IMR-90 (cell line): ENCODE measurements around the gene DNTTIP2. TPM values are rescaled to one million over a fixed set of nuclear protein-coding genes. Genes with fewer than 3 reads are reported as not detected.

Source experiments
- ATAC-seq: fragments of 200-7000 bp; cut with Tn5 transposase; 2 replicates; pipeline ENCODE4 v1.9.1; 2020; ENCODE audit warnings: low read depth, mild to moderate bottlenecking, moderate library complexity
- BruUV-seq: library from RNA; stranded (reverse); fragments of 400-500 nt; replicated peaks from 2 replicates; lab custom pipeline; 2021; lab: Mats Ljungman, UMichigan
- CTCF ChIA-PET: fragments of 300-600 bp; formaldehyde crosslinking; extraction: SDS; loops from one replicate; lab custom pipeline; 2021; ENCODE audit warnings: antibody characterized with exemption; lab: Yijun Ruan, JAX
- POLR2A ChIA-PET: fragments of 300-600 bp; sonication (Branson Sonifier 250); formaldehyde crosslinking; loops from one replicate; lab custom pipeline; 2022; ENCODE audit warnings: antibody characterized with exemption; ENCODE audit not compliant: unreplicated experiment; lab: Charles Lee
- DNase-seq: peaks from one replicate; pipeline ENCODE4 v3.0.0; 2013
- H2AFZ ChIP-seq: replicated peaks from 2 replicates; pipeline ENCODE3; 2013; ENCODE audit warnings: low read length, mild to moderate bottlenecking; ENCODE audit not compliant: poor library complexity
- H2AK5ac ChIP-seq: 2 replicates; pipeline ENCODE4 v1.6.1; 2013; ENCODE audit warnings: low read depth, low read length, inconsistent platforms
- H2AK9ac ChIP-seq: replicated peaks from 2 replicates; pipeline ENCODE3; 2013; ENCODE audit warnings: mild to moderate bottlenecking, low read depth, low read length, moderate library complexity; ENCODE audit not compliant: poor library complexity
- H2BK120ac ChIP-seq: 2 replicates; pipeline ENCODE4 v1.6.1; 2013; ENCODE audit warnings: low read depth, low read length, inconsistent platforms
- H2BK15ac ChIP-seq: 3 replicates; pipeline ENCODE4 v1.6.1; 2013; ENCODE audit warnings: low read depth, low read length, inconsistent platforms
- H2BK20ac ChIP-seq: 2 replicates; pipeline ENCODE4 v1.6.1; 2013; ENCODE audit warnings: low read depth, mild to moderate bottlenecking, inconsistent platforms, low read length, moderate library complexity
- H2BK5ac ChIP-seq: 2 replicates; pipeline ENCODE4 v1.6.1; 2013; ENCODE audit warnings: mild to moderate bottlenecking, low read depth, low read length, inconsistent platforms; ENCODE audit not compliant: poor library complexity, severe bottlenecking
- H3K14ac ChIP-seq: replicated peaks from 2 replicates; pipeline ENCODE4 v1.6.1; 2013; ENCODE audit warnings: low read depth, low read length, inconsistent platforms
- H3K18ac ChIP-seq: 2 replicates; pipeline ENCODE4 v1.6.1; 2013; ENCODE audit warnings: low read depth, low read length, control low read depth
- H3K23ac ChIP-seq: 2 replicates; pipeline ENCODE4 v1.6.1; 2013; ENCODE audit warnings: low read depth, low read length, inconsistent platforms
- H3K27ac ChIP-seq: 2 replicates; pipeline ENCODE4 v1.5.1; 2013; ENCODE audit warnings: mild to moderate bottlenecking, control low read depth, low read length; ENCODE audit not compliant: insufficient read depth
- H3K27me3 ChIP-seq: 2 replicates; pipeline ENCODE4 v1.6.1; 2013; ENCODE audit warnings: low read length; ENCODE audit not compliant: control insufficient read depth, insufficient read depth
- H3K36me3 ChIP-seq: 2 replicates; pipeline ENCODE4 v1.6.1; 2013; ENCODE audit warnings: low read length, mixed read lengths; ENCODE audit not compliant: control insufficient read depth, insufficient read depth
- H3K4ac ChIP-seq: 2 replicates; pipeline ENCODE4 v1.6.1; 2013; ENCODE audit warnings: low read depth, low read length, inconsistent platforms
- H3K4me1 ChIP-seq: 2 replicates; pipeline ENCODE4 v1.6.1; 2013; ENCODE audit warnings: low read length, mixed read lengths; ENCODE audit not compliant: control insufficient read depth, insufficient read depth
- H3K4me2 ChIP-seq: 2 replicates; pipeline ENCODE4 v1.6.1; 2013; ENCODE audit warnings: low read depth, mild to moderate bottlenecking, control low read depth, low read length, moderate library complexity
- H3K4me3 ChIP-seq: 2 replicates; pipeline ENCODE4 v1.5.1; 2013; ENCODE audit warnings: low read depth, mild to moderate bottlenecking, control low read depth, low read length, moderate library complexity; ENCODE audit not compliant: insufficient read depth
- H3K56ac ChIP-seq: 2 replicates; pipeline ENCODE4 v1.6.1; 2013; ENCODE audit warnings: low read length, inconsistent platforms; ENCODE audit not compliant: insufficient read depth; ENCODE audit errors: extremely low read depth
- H3K79me1 ChIP-seq, 2 experiments: 2 replicates each; pipeline ENCODE4 v1.6.1; 2013; ENCODE audit warnings: low read length in 2 of 2, inconsistent platforms in 1 of 2, low read depth in 1 of 2
- H3K9ac ChIP-seq: 2 replicates; pipeline ENCODE4 v1.6.1; 2013; ENCODE audit warnings: low read depth, low read length, control low read depth
- H3K9me1 ChIP-seq: 2 replicates; pipeline ENCODE4 v1.6.1; 2013; ENCODE audit warnings: low read length, inconsistent platforms; ENCODE audit not compliant: insufficient read depth
- H3K9me3 ChIP-seq: 2 replicates; pipeline ENCODE4 v1.6.1; 2013; ENCODE audit warnings: low read length; ENCODE audit not compliant: control insufficient read depth, insufficient read depth
- H4K20me1 ChIP-seq: 2 replicates; pipeline ENCODE4 v1.6.1; 2013; ENCODE audit warnings: low read length, inconsistent platforms; ENCODE audit not compliant: insufficient read depth
- H4K5ac ChIP-seq: 2 replicates; pipeline ENCODE4 v1.6.1; 2013; ENCODE audit warnings: mild to moderate bottlenecking, low read depth, low read length, control low read depth
- H4K8ac ChIP-seq, 2 experiments: 2 replicates each; pipeline ENCODE4 v1.6.1; 2013; ENCODE audit warnings: low read depth in 2 of 2, low read length in 2 of 2, control low read depth in 1 of 2, inconsistent platforms in 1 of 2
- H4K91ac ChIP-seq: 2 replicates; pipeline ENCODE4 v1.6.1; 2013; ENCODE audit warnings: low read depth, low read length, inconsistent platforms; ENCODE audit not compliant: insufficient read depth
- MAFK ChIP-seq: IDR thresholded peaks from 2 replicates; pipeline ENCODE4 v1.6.1; 2012; ENCODE audit warnings: low read depth, low read length, improper control_type of control experiment
- NFE2L2 ChIP-seq: fragments of 150-350 bp; IDR thresholded peaks from 2 replicates; pipeline ENCODE4 v1.6.1; 2016; ENCODE audit warnings: low read depth, mild to moderate bottlenecking, low read length
- POLR2A ChIP-seq: IDR thresholded peaks from 2 replicates; pipeline ENCODE4 v1.6.1; 2012; ENCODE audit warnings: mild to moderate bottlenecking, low read depth, low read length
- USF2 ChIP-seq: fragments of 150-350 bp; IDR thresholded peaks from 2 replicates; pipeline ENCODE4 v1.6.1; 2017; ENCODE audit warnings: mild to moderate bottlenecking, antibody characterized with exemption, low read length, low read depth
- WGBS, 2 experiments: methylation state at CpG; one replicate each; pipeline versions ENCODE4 v1.1.5 to v1.1.7; 2013; ENCODE audit warnings: missing lambda C conversion rate in 2 of 2; ENCODE audit not compliant: insufficient read length in 1 of 2; ENCODE audit errors: extremely low coverage in 2 of 2; 5-methylcytosine and 5-hydroxymethylcytosine counted together
- dilution Hi-C: fragments of 300-500 bp; cut with HindIII; formaldehyde crosslinking; loops from one replicate; pipeline ENCODE4 v1.14.3; 2018; ENCODE audit warnings: low sequenced_read_pairs; ENCODE audit not compliant: unreplicated experiment
- in situ Hi-C: fragments of 300-500 bp; cut with MboI; formaldehyde crosslinking; loops from 3 replicates; pipeline ENCODE4 v1.14.3; 2019; ENCODE audit warnings: low sequenced_read_pairs, inconsistent platforms, mixed read lengths
- intact Hi-C: fragments of 100-400 bp; cut with micrococcal nuclease; formaldehyde crosslinking; loops from 2 replicates; pipeline ENCODE4 v1.10.0; 2022
- polyA plus RNA-seq, 3 experiments: library from polyadenylated mRNA; depleted of rRNA; stranded (reverse); fragments of >200 nt; gene quantifications; 2 replicates each; pipeline ENCODE4 v1.2.3, GENCODE V29; 2012; ENCODE audit warnings: low replicate concordance in 1 of 3
- total RNA-seq: library from RNA; depleted of rRNA; stranded (reverse); fragments of >200 nt; gene quantifications from 2 replicates; pipeline ENCODE4 v1.2.3, GENCODE V29; 2012

DNTTIP2 gene
- total and polyA plus RNA-seq, 2 of the 4 experiments (the other 2 are of a cell fraction) = 14.2 to 24.4 TPM

- Histone ChIP-seq H2BK15ac (no peak overlapping the region), H4K8ac (no peak overlapping the region), H3K4me3 (peak overlapping the region; percentile 74), H2AFZ (no peak overlapping the region), H3K14ac (peak overlapping the region; percentile 12; the same call in 1 of the 2 replicates), H2BK20ac (no peak overlapping the region), H4K91ac (no peak overlapping the region), H2BK5ac (peak overlapping the region; percentile 34), H2AK5ac (no peak overlapping the region; the same call in 1 of the 2 replicates), H4K20me1 (peaks cover 47% of the 10 kb centered on the region; the same call in 1 of the 2 replicates), H3K4me1 (peaks cover 4% of the 10 kb centered on the region), H2BK120ac (no peak overlapping the region), H4K5ac (no peak overlapping the region), H3K23ac (peak overlapping the region; percentile 97; the same call in 1 of the 2 replicates), H3K4me2 (peak overlapping the region; percentile 96), H2AK9ac (no peak overlapping the region), H3K56ac (no peak overlapping the region), H3K27me3 (no peaks in the 10 kb centered on the region), H3K9me3 (no peaks in the 10 kb centered on the region), H3K9me1 (peaks cover 3% of the 10 kb centered on the region; the same call in 1 of the 2 replicates), H3K4ac (0 out of 2 replicates have a peak overlapping the region, but pooled peaks have one; percentile 27), H3K36me3 (no peaks in the 10 kb centered on the region), H3K27ac (peak overlapping the region; percentile 4; the same call in 1 of the 2 replicates), H3K9ac (peak overlapping the region; percentile 44), H3K79me1 (peaks cover 3 to 51% of the 10 kb centered on the region in 2 experiments; a peak in 2 of 4 replicates), H3K18ac (peak overlapping the region; percentile 21; the same call in 1 of the 2 replicates)
- ChIA-PET POLR2A (no interaction called here), CTCF (interaction anchor here (0.7 kb wide), 1 partner anchor 54 kb away, joined by 3 read pairs; no protein-coding TSS in a partner anchor)
- DNase-seq (peak; percentile 54), ATAC-seq (no peak)
- dilution Hi-C loops (no loop called here), in situ Hi-C loops (no loop called here), intact Hi-C loops (loop anchor here (2.0 to 10.0 kb wide), 3 partner anchors 327 to 897 kb away; partner anchors contain the start of gene ARHGAP29)
- BruUV-seq = no TSS peak
- no peak for TF ChIP-seq POLR2A
- TF ChIP-seq MAFK = no peak
- TF ChIP-seq USF2 = no peak
- no peak for TF ChIP-seq NFE2L2
- no CpG with 5 or more reads among the region's 3 CpGs for WGBS, 2 experiments
Measured at GRCh38 chr1:93907718-93908117, 28.7 kb upstream of the DNTTIP2 start.
